Heart left ventricle (tissue), 16 donors: ENCODE results near the gene OPHN1. TPM values are rescaled to one million over a fixed set of nuclear protein-coding genes. Genes with fewer than 3 reads are reported as not detected.

ENCODE experiments used
- ATAC-seq, 4 donors: fragments of 200-7000 bp; cut with Tn5 transposase; one replicate each; pipeline ENCODE4 v1.9.1; 2020 to 2022; ENCODE audit warnings: moderate library complexity in 4 of 4, mild to moderate bottlenecking in 3 of 4, moderate number of reproducible peaks in 1 of 4
- DNase-seq, 5 donors: peaks; one replicate each; pipeline ENCODE4 v3.0.0-alpha.2; 2020
- H3K27ac ChIP-seq, 12 donors: fragments of 200-600 bp; sonication (generic) in 4 of 12; one replicate each; pipeline versions ENCODE4 v1.5.0 to v1.8.0; 2016 to 2022; ENCODE audit warnings: mild to moderate bottlenecking in 2 of 12
- H3K27me3 ChIP-seq, 9 donors: fragments of 200-600 bp; sonication (generic) in 2 of 9; one replicate each; pipeline versions ENCODE4 v1.5.1 to v1.8.0; 2016 to 2022; ENCODE audit warnings: mild to moderate bottlenecking in 3 of 9
- H3K36me3 ChIP-seq, 9 donors: fragments of 200-600 bp; sonication (generic) in 2 of 9; one replicate each; pipeline versions ENCODE4 v1.5.0 to v1.8.0; 2018 to 2022; ENCODE audit warnings: mild to moderate bottlenecking in 2 of 9
- H3K4me1 ChIP-seq, 12 donors: fragments of 200-600 bp; sonication (generic) in 4 of 12; one replicate each; pipeline versions ENCODE4 v1.5.0 to v1.8.0; 2016 to 2022; ENCODE audit warnings: mild to moderate bottlenecking in 3 of 12
- H3K4me3 ChIP-seq, 12 donors: fragments of 200-600 bp; sonication (generic) in 4 of 12; one replicate each; pipeline versions ENCODE4 v1.5.0 to v1.8.0; 2017 to 2022; ENCODE audit warnings: mild to moderate bottlenecking in 9 of 12, moderate library complexity in 4 of 12
- H3K9me3 ChIP-seq, 12 donors: fragments of 200-600 bp; sonication (generic) in 4 of 12; one replicate each; pipeline versions ENCODE4 v1.5.0 to v1.8.0; 2016 to 2022; ENCODE audit warnings: mild to moderate bottlenecking in 1 of 12
- POLR2A ChIP-seq, 2 donors: fragments of 450-650 bp; IDR thresholded peaks; one replicate each; pipeline ENCODE4 v1.6.1; 2017; ENCODE audit warnings: antibody characterized with exemption in 2 of 2, mild to moderate bottlenecking in 2 of 2, moderate library complexity in 2 of 2
- WGBS, 4 donors: extraction: QIAGEN DNeasy Blood & Tissue Kit in 2 of 4; methylation state at CpG; one replicate each; pipeline versions ENCODE4 v1.1.5 to v1.1.7; 2013 to 2018; 5-methylcytosine and 5-hydroxymethylcytosine counted together
- intact Hi-C, 10 donors: fragments of 100-400 bp; cut with DNase I; formaldehyde crosslinking; loops; one replicate each; pipeline versions ENCODE4 v1.11.1 to v1.14.2; 2022
- polyA plus RNA-seq, 2 donors: library from polyadenylated mRNA; stranded (reverse); fragments of 200-250 nt; gene quantifications; one replicate each; pipeline ENCODE4 v1.2.3, GENCODE V29; 2013
- total RNA-seq, 9 donors: library from RNA; depleted of rRNA in 2 of 9; stranded (reverse); fragments of >200 nt in 2 of 9; fragmentation: NEBNext Ultra II Directional in 3 of 9; extraction: Animal tissue kit (Norgen Biotek cat#: 25700) in 3 of 9; gene quantifications; one replicate each; pipeline versions ENCODE4 v1.1.0 to v1.2.4, GENCODE V29; 2016 to 2023
- TF ChIP-seq, protein P1 (sequence below), 12 donors: fragments of 200-600 bp; sonication (generic) in 4 of 12; IDR thresholded peaks; one replicate each; pipeline versions ENCODE4 v1.5.0 to v1.8.0; 2018 to 2022; ENCODE audit warnings: antibody characterized with exemption in 12 of 12, mild to moderate bottlenecking in 5 of 12
- donor health status: ischemic (EF 13 %, LVEDD 7.1; RV severe dilation, severe dysfunction).
- donor health status: healthy with polysubstance abuse.
- donor health status: DM: no; HTN: yes; CAD: no.
- donor health status: DM: no; HTN: no; CAD: no.
- donor health status: ischemic (EF 25% LVEDD 6.9; RV normal size, moderate dysfunction).
- donor health status: ischemic (EF 25% LVEDD 5.7; RV mildly dilated, moderate dysfunction).
- donor health status: healthy.
- donor health status: DM: yes; HTN: yes; CAD: no.
- donor health status: ischemic (EF 35%, LVEDD 5.7; RV mildly dilated, moderate dysfunction).
- donor health status: nonischemic (EF 11% LVEDD 7.7; RV severe dilation, severe dysfunction).
- donor health status: DM: yes; HTN: yes; CAD: no.
- donor health status: PGD.
- donor health status: ischemic (EF 29% LVEDD 5.4; RV normal size, mild dysfunction).
- donor health status: nonischemic (EF 23%, LVEDD 6.1; RV moderate dilation, normal function).

OPHN1 gene
- total and polyA plus RNA-seq, 11 donors, result 0.95 to 9.6 (median 5.7) TPM

DNA sequence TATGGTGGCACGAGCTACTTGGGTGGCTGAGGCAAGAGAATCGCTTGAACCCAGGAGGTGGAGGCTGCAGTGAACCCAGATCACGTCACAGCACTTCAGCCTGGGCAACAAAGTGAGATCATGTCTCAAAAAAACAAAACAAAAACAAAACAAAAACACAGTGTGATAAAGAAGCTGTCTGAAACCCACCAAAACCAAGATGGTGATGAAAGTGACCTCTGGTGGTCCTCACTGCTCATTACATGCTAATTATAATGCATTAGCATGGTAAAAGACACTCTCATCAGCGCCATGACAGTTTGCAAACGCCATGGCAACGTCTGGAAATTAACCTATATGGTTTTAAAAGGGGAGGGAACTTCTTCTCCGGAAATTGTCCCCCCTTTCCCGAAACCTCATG lies 29.4 kb upstream of the OPHN1 start:
- intact Hi-C loops, result loop anchor here (1.0 to 5.0 kb wide), 3 partner anchors 265 to 266 kb away; no protein-coding TSS in a partner anchor
- WGBS, 4 donors, result 12 to 27% (median 23%) methylated on average over 8 of the region's 8 CpGs
- Histone ChIP-seq H3K9me3 (no peaks in the 10 kb centered on the region), H3K27me3 (peaks cover 0 to 5% (median 0%) of the 10 kb centered on the region in 9 donors), H3K4me3 (no peak overlapping the region), H3K4me1 (peaks cover 0 to 3% (median 0%) of the 10 kb centered on the region in 12 donors), H3K36me3 (no peaks in the 10 kb centered on the region), H3K27ac (no peak overlapping the region)
- DNase-seq (peak in 1 of 5 donors; percentile 18), ATAC-seq (peak in 1 of 4 donors; percentile 54)
- TF ChIP-seq POLR2A (IDR thresholded peaks at IDR 0.05), result no peak
- TF ChIP-seq, protein P1, sequence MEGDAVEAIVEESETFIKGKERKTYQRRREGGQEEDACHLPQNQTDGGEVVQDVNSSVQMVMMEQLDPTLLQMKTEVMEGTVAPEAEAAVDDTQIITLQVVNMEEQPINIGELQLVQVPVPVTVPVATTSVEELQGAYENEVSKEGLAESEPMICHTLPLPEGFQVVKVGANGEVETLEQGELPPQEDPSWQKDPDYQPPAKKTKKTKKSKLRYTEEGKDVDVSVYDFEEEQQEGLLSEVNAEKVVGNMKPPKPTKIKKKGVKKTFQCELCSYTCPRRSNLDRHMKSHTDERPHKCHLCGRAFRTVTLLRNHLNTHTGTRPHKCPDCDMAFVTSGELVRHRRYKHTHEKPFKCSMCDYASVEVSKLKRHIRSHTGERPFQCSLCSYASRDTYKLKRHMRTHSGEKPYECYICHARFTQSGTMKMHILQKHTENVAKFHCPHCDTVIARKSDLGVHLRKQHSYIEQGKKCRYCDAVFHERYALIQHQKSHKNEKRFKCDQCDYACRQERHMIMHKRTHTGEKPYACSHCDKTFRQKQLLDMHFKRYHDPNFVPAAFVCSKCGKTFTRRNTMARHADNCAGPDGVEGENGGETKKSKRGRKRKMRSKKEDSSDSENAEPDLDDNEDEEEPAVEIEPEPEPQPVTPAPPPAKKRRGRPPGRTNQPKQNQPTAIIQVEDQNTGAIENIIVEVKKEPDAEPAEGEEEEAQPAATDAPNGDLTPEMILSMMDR (IDR thresholded peaks at IDR 0.05), result peak; percentile 42 to 66 (median 58)

GRCh38 chrX:68462197-68462596 lies 28.9 kb upstream of the OPHN1 start:
- H3K36me3 ChIP-seq, result no peaks in the 10 kb centered on the region
- peak in 3 of 4 donors; percentile 41 to 70 (median 57) for ATAC-seq
- no peak overlapping the region for H3K27ac ChIP-seq
- intact Hi-C loops, result loop anchor here in 9 of 10 donors (1.0 to 5.0 kb wide), 3 partner anchors 265 kb away; no protein-coding TSS in a partner anchor
- WGBS, 4 donors, result 44 to 56% (median 51%) methylated on average over 8 of the region's 8 CpGs
- H3K4me3 ChIP-seq, result no peak overlapping the region
- no peaks in the 10 kb centered on the region for H3K9me3 ChIP-seq
- peaks cover 0 to 5% (median 0%) of the 10 kb centered on the region in 9 donors for H3K27me3 ChIP-seq
- H3K4me1 ChIP-seq, result peaks cover 0 to 3% (median 0%) of the 10 kb centered on the region in 12 donors
- peak in 1 of 5 donors; percentile 5 for DNase-seq
- TF ChIP-seq POLR2A (IDR thresholded peaks at IDR 0.05), result no peak
- TF ChIP-seq, protein P1 (IDR thresholded peaks at IDR 0.05), result no peak

DNA sequence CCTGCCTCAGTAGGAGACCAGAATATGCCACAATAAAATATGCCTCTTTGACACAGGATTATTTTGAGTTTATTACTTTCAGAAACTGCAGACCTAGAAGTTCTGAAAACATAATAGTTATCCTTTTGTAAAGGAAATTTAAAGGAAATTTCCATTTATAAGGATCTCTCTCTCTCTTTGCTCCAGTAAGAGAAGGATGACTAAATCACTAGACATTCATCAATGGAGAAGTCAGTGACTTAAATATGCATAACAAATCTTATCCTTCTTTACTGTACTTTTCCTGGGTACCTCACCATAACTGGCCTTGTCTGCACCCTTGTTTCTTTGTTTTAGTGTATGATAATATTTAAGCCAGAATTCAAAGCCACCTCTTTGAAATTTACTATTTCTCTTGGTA lies 28.3 kb upstream of the OPHN1 start:
- H3K36me3 ChIP-seq, result no peaks in the 10 kb centered on the region
- H3K4me1 ChIP-seq, result peaks cover 0 to 3% (median 0%) of the 10 kb centered on the region in 12 donors
- intact Hi-C loops, result loop anchor here in 5 of 10 donors (5.0 kb wide), 1 partner anchor 264 kb away; no protein-coding TSS in a partner anchor
- no peak for ATAC-seq
- H3K9me3 ChIP-seq, result no peaks in the 10 kb centered on the region
- no peak for DNase-seq
- TF ChIP-seq, protein P1 (IDR thresholded peaks at IDR 0.05), result no peak
- no peak for TF ChIP-seq POLR2A (IDR thresholded peaks at IDR 0.05)
- peaks cover 0 to 3% (median 0%) of the 10 kb centered on the region in 9 donors for H3K27me3 ChIP-seq
- no peak overlapping the region for H3K4me3 ChIP-seq
- no peak overlapping the region for H3K27ac ChIP-seq

- H3K4me1 ChIP-seq, result peaks cover 0 to 3% (median 0%) of the 10 kb centered on the region in 12 donors
- no peak overlapping the region for H3K27ac ChIP-seq
- intact Hi-C loops, result loop anchor here in 5 of 10 donors (5.0 kb wide), 1 partner anchor 264 kb away; no protein-coding TSS in a partner anchor
- DNase-seq (no peak), ATAC-seq (no peak)
- no peaks in the 10 kb centered on the region for H3K36me3 ChIP-seq
- no peak overlapping the region for H3K4me3 ChIP-seq
- no peak for TF ChIP-seq POLR2A (IDR thresholded peaks at IDR 0.05)
- TF ChIP-seq, protein P1 (IDR thresholded peaks at IDR 0.05), result no peak
- H3K27me3 ChIP-seq, result no peaks in the 10 kb centered on the region
- H3K9me3 ChIP-seq, result no peaks in the 10 kb centered on the region
- 58 to 69% (median 65%) methylated on average over 6 of the region's 6 CpGs for WGBS, 4 donors
Observed at GRCh38 chrX:68461093-68461492, 27.8 kb upstream of the OPHN1 start.
